Activated T-helper 9 cell treated with anti-CD3 and anti-CD28 coated beads, Interleukin-2, amount 50 U/mL, for 16 hours (primary cell): Measurements from ENCODE around the gene ZNF592.

Experiments used
- DNase-seq: peaks from one replicate; pipeline ENCODE4 v3.0.0-alpha.2; 2020; ENCODE audit warnings: low read depth

The ZNF592 gene

DNA sequence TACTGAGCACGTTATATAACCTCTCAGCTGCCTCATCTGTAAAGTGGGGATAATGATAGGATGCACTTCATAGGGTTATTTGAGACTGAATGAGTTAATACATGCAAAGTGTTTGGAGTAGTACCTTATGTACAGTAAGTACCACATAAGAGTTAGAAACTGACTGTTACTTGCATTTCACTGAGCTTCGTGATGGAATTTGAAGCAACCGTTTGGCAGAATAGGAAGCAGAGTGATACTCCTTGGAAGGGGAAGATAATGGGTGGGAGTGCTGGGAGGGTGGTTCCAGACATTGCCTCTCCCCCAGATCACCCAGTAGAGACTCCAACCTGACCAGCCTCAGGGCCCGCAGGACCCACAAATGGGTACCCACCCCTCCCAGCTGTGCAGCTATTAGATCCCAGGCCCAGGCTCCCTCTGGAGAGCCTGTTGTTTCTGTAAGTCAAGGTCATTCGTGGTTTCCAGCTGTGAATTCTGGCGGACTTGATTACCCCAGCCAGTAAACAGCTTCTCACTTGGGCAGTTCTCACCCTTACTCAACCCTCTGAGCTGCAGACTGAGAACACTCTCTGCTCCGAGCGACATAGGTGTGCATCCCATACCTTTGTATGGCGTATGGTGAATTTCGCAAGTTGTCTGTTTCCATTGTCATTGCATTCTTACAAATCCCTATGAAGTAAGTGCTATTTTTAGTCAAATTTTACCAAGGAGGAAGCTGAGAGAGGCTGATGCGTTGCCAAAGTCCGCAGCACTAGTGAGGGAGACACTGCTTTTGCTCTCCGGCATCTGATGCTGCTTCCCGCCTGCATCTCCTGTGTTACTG is 79.9 kb downstream of the ZNF592 start:
- DNase-seq, result no peak

GRCh38 chr15:84829428-84829827 is 81.0 kb downstream of the ZNF592 start:
- DNase-seq, result no peak

DNA sequence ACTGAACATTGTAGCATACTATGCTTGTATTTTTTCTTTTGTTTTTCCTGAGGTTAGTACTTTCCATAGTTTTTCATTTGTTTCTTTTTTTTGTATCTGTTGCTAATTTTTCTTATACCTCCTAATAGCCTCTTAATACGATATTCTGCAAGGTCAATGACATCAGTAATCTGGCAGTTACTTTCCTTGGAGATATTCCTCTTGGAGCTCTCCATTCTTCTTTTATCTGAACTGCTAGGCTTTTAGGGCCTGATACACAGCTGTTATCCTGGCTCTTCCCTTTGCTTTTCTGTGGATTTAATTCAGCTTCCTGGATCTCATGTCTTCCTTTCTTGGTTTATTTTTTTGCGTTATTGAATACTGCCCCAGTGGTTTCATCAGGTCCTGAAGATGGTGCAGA is 81.6 kb downstream of the ZNF592 start:
- no peak for DNase-seq

- DNase-seq, result no peak
Observed at GRCh38 chr15:84831028-84831427, 82.6 kb downstream of the ZNF592 start.

GRCh38 chr15:84831613-84832012 is 83.2 kb downstream of the ZNF592 start:
- DNase-seq, result no peak

DNA sequence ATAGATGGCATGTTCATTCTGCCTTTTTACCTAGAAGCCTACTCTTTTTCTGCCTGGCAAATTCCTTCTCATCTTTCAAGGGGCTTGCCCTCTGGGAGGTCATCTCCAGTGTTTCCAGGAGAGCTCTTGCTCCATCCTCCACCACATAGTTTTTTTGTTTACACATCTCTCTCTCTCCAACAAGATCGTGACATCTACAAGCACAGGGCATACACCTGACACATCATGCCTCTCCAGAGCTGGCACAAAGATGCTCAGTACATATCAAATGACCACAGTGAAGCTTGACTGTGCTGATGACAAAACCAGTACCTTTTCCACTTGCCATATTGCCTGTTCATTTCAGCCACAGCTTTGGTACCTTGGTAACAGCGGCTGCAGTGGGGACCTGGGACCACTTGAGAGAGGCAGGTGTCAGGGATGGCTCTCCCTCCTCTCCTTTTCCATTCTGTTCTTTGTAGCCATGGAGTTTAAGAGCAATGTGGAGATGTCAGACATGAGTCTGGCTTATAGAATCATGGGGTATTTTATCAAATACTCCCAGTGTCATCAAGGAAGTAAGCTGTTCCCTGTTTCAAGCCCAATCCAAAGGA is 84.2 kb downstream of the ZNF592 start:
- no peak for DNase-seq

DNA sequence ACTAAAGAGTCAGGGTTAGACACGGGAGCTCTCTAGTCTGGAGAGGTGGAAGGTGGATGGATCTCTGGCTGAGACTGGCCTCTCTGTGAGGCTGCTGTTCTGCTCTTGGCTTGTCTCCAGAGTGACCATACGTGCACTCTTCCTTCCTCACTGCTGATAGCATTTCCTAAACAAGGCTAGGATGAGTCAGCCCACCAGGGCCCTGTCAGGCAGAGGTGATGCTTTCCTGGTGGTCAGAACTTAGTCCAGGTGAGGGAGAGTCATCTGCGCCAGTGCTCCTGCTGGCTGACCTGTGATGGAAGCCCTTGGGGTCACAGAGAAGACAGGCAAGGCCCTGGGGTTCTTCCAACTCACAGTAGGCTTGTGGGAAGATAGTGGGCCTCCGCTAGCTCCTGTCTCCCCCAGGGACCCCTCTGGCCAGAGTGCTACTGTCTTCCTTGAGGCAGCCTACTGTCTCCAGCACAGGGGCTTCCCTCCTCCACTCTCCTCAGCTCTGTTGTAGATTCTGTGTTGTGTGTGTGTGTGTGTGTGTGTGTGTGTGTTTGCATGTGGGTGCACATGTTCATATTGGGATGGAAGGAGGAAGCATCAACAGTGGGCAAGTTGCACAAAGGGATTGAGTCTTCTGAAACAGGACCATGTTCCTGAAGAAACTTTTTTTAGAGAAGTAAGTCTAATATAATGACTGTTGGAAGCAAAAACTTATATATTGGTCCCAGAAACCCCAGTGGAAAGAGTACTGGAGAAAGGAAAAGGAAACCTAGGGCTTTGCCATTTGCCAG is 85.2 kb downstream of the ZNF592 start:
- no peak for DNase-seq

- DNase-seq, result no peak
Observed at GRCh38 chr15:84834229-84834955, 86.0 kb downstream of the ZNF592 start.

DNA sequence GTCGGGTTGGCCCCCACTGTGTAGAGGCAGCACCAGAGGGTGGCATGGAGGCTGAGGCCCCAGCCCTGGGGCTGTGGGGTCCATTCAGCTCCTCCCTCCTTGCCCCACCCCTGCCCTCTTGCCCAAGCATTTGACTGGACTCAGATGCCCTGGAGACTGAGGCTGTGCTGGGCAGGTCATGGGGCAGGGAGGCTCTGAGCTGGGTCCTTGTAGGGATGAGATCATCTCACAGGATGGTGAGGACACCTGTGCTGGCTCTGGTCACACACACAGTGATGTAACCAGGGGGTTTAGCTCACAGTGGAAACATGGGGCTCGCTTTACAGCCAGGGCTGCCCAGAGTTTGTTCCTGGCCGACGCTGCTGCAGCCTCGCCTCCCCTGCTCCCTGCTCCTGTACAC is 86.6 kb downstream of the ZNF592 start:
- no peak for DNase-seq

- no peak for DNase-seq
Observed at GRCh38 chr15:84835661-84836337, 87.4 kb downstream of the ZNF592 start.

GRCh38 chr15:84836844-84837243 is 88.5 kb downstream of the ZNF592 start:
- DNase-seq, result no peak

GRCh38 chr15:84839714-84840113 is 91.3 kb downstream of the ZNF592 start:
- DNase-seq, result no peak

- DNase-seq, result no peak
Observed at GRCh38 chr15:84840255-84840654, 91.9 kb downstream of the ZNF592 start.

DNA sequence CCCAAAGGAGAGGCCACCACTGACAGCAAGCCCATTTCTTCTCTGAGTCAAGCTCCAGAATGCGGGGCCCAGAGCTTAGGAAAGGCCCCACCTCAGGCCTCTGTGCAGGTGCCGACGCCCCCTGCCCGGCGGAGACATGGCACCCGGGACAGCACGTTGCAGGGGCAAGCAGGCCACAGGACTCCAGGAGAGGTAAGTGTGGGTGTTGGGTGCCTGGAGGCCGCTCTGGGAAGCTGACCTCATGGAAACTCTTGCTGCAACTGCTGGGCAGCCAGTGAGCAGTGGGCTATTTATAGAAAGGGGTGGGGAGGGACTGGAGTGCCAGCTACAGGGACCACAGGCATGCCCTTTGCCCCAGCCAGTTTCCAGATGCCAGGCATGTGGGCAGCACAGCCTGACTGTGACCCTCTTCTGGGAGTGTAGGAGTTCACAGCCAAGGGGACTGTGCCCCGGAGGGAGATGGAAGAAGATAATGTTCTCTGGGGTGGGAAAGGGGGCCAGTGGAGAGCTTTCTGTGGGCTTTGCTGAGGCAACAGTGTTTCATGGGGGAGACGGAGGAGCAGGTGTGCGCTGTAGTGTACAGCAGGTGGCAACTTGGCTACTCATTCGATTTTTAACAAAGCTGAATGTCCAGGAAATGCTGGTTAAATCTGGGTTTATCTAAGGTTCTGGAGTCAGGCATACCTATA is 92.5 kb downstream of the ZNF592 start:
- DNase-seq, result no peak

GRCh38 chr15:84842781-84843180 is 94.4 kb downstream of the ZNF592 start:
- no peak for DNase-seq

DNA sequence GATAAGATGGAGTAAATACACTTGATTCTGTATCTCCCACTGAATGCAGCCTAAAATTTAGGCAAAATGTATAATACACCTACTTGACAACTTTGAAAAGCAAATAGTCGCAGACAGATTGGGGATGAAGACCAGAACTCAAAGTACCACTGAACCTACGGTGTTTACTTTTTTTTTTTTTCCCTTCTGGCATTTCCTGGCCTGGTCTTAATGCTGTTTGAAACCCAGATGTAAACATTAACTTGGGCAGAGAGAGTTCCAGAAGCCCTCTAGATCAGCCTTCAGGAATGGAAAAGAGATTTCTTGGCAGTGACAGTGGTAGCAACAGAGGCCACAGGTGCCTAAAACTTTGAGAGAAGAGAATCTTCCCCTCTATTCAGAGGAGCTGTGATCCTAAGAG is 96.6 kb downstream of the ZNF592 start:
- DNase-seq, result no peak

- peak; percentile 9 for DNase-seq
Observed at GRCh38 chr15:84845631-84846030, 97.2 kb downstream of the ZNF592 start.

GRCh38 chr15:84846269-84846668 is 97.9 kb downstream of the ZNF592 start:
- DNase-seq, result no peak

DNA sequence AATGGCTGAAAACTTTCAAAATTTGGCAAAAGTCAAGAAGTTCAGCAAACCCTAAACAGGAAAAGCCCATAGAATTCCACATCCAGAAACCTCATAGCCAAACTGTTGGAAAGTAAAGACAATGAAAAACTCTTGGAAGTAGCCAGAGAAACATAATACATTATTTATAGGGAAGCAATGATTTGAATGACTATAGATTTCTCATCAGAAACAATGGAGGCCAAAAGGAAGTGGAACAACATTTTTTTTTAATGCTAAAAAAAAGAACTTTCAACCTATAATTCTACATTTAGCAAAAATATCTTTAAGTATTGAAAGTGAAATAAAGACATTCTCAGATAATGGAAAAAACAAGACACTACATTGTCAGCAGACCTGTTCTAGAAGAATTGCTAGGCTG is 99.0 kb downstream of the ZNF592 start:
- no peak for DNase-seq

GRCh38 chr15:84852212-84852611 is 103.8 kb downstream of the ZNF592 start:
- DNase-seq, result no peak

DNA sequence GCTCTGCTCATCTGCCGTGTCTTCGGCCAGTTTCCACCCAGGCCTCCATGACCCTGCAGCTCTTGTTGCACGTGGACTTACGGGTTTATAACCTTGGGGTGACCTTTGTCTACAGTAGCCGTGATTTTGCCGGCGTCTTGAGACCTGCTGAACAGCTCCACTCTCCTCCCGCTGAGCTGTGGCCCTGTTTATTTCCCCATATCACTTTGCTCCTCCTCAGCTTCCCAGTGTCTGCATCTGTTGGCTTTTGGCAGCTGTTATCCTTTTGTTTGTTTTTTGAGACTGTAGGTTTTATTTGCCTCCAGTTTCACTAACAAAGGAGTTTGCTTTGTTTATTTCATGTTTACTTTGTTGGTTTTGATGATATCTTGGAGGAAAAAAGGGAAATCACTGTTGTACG is 106.7 kb downstream of the ZNF592 start:
- no peak for DNase-seq
